ENCODE data around the gene RASGEF1B.

Gene RASGEF1B

DNA sequence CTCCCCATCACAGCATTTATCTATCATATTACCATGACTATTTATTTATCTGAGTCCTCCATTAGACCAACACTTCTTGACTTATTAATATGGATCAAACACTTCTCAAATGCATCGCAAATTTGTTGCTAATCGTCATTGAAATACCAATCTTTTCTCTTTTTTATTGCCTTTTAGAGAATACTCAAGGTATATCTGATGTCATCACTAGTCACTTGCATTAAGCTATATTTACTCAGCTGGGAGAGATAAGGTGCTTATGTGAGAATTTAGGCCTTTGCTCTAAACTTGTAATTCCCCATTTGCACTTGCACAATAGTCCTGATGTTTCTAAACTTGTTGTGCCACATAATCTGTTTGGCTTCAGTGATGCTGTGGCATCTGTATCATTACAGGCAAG, 95.0 kb downstream of the RASGEF1B start:
- Histone ChIP-seq H3K9ac (ENCODE audit: low read length) (no peak overlapping the region), H3K4me3 (ENCODE audit: low read depth in 1 of 2, low read length in 2 of 2) (no peak overlapping the region), H3K27me3 (ENCODE audit: control insufficient read depth in 1 of 2, insufficient read depth in 2 of 2, low read length in 2 of 2) (no peaks in the 10 kb centered on the region), H3K36me3 (ENCODE audit: insufficient read depth, low read length) (no peaks in the 10 kb centered on the region), H3K27ac (ENCODE audit: low read depth, low read length) (no peak overlapping the region), H3K4me1 (ENCODE audit: insufficient read depth, low read length) (no peaks in the 10 kb centered on the region), H3K9me3 (ENCODE audit: low read length) (no peaks in the 10 kb centered on the region)

All from muscle layer of colon (tissue), 2 donors.